Mesenchymal stem cell (in vitro differentiated cells and primary cell): ENCODE data around the gene BAZ2A.
A peak's percentile ranks its signal among the peaks of the same experiment; 100 is the strongest.

Experiments
- DNase-seq: peaks from one replicate; pipeline ENCODE4 v3.0.0-alpha.2; 2013
- H2AFZ ChIP-seq: one replicate; pipeline ENCODE4 v1.6.1; 2013; ENCODE audit warnings: low read depth, mild to moderate bottlenecking, control low read depth, inconsistent platforms, low read length, moderate library complexity
- H2AK5ac ChIP-seq: 2 replicates; pipeline ENCODE4 v1.6.1; 2013; ENCODE audit warnings: low read length, moderate library complexity, mild to moderate bottlenecking, inconsistent platforms; ENCODE audit not compliant: severe bottlenecking
- H2BK120ac ChIP-seq: one replicate; pipeline ENCODE4 v1.6.1; 2013; ENCODE audit warnings: low read depth, mild to moderate bottlenecking, inconsistent platforms, low read length, moderate library complexity
- H2BK12ac ChIP-seq, 2 experiments: one replicate each; pipeline ENCODE4 v1.6.1; 2013; ENCODE audit warnings: inconsistent platforms in 2 of 2, low read length in 2 of 2, mild to moderate bottlenecking in 2 of 2, moderate library complexity in 2 of 2, control low read depth in 1 of 2
- H2BK15ac ChIP-seq: one replicate; pipeline ENCODE4 v1.6.1; 2013; ENCODE audit warnings: mild to moderate bottlenecking, low read depth, inconsistent platforms; ENCODE audit not compliant: poor library complexity, severe bottlenecking
- H2BK5ac ChIP-seq: 2 replicates; pipeline ENCODE4 v1.6.1; 2013; ENCODE audit warnings: low read depth, mild to moderate bottlenecking, low read length, control low read depth, inconsistent platforms; ENCODE audit not compliant: poor library complexity, severe bottlenecking
- H3K14ac ChIP-seq, 2 experiments: one replicate each; pipeline ENCODE4 v1.6.1; 2013; ENCODE audit warnings: inconsistent platforms in 2 of 2, low read length in 2 of 2, control low read depth in 1 of 2, mild to moderate bottlenecking in 1 of 2, moderate library complexity in 1 of 2
- H3K18ac ChIP-seq, 2 experiments: one replicate each; pipeline ENCODE4 v1.6.1; 2013; ENCODE audit warnings: inconsistent platforms in 2 of 2, low read length in 2 of 2, control low read depth in 1 of 2, low read depth in 1 of 2, mild to moderate bottlenecking in 1 of 2
- H3K23ac ChIP-seq, 2 experiments: one replicate each; pipeline ENCODE4 v1.6.1; 2013; ENCODE audit warnings: inconsistent platforms in 2 of 2, low read length in 2 of 2, mild to moderate bottlenecking in 2 of 2, moderate library complexity in 2 of 2, control low read depth in 1 of 2
- H3K27ac ChIP-seq: 2 replicates; pipeline ENCODE4 v1.5.1; 2013; ENCODE audit warnings: mild to moderate bottlenecking, moderate library complexity, low read length, control low read depth, inconsistent platforms; ENCODE audit not compliant: poor library complexity, severe bottlenecking
- H3K27me3 ChIP-seq, 2 experiments: 2 replicates each; pipeline versions ENCODE4 v1.6.1 to v1.7.0; 2013; ENCODE audit warnings: low read length in 2 of 2, mild to moderate bottlenecking in 2 of 2, moderate library complexity in 2 of 2, control low read depth in 1 of 2, inconsistent platforms in 1 of 2; ENCODE audit not compliant: control insufficient read depth in 1 of 2, insufficient read depth in 1 of 2
- H3K36me3 ChIP-seq, 2 experiments: 2 replicates each; pipeline versions ENCODE4 v1.6.1 to v1.7.0; 2013; ENCODE audit warnings: low read length in 2 of 2, control low read depth in 1 of 2, inconsistent platforms in 1 of 2, low read depth in 1 of 2, mild to moderate bottlenecking in 1 of 2; ENCODE audit not compliant: insufficient read depth in 2 of 2, control insufficient read depth in 1 of 2
- H3K4ac ChIP-seq, 2 experiments: one replicate each; pipeline ENCODE4 v1.6.1; 2013; ENCODE audit warnings: inconsistent platforms in 2 of 2, low read length in 2 of 2, mild to moderate bottlenecking in 2 of 2, moderate library complexity in 2 of 2, control low read depth in 1 of 2, low read depth in 1 of 2
- H3K4me1 ChIP-seq: 2 replicates; pipeline ENCODE4 v1.6.1; 2013; ENCODE audit warnings: low read depth, low read length, control low read depth; ENCODE audit not compliant: control insufficient read depth, insufficient read depth
- H3K4me2 ChIP-seq: 2 replicates; pipeline ENCODE4 v1.6.1; 2013; ENCODE audit warnings: low read length, mild to moderate bottlenecking, inconsistent platforms; ENCODE audit not compliant: poor library complexity, severe bottlenecking
- H3K4me3 ChIP-seq, 2 experiments: 2 replicates each; pipeline versions ENCODE4 v1.5.1 to v1.7.0; 2013; ENCODE audit warnings: low read length in 2 of 2, mild to moderate bottlenecking in 2 of 2, control low read depth in 1 of 2, low read depth in 1 of 2; ENCODE audit not compliant: insufficient read depth in 1 of 2
- H3K79me1 ChIP-seq: replicated peaks from 2 replicates; pipeline ENCODE4 v1.6.1; 2013; ENCODE audit warnings: mild to moderate bottlenecking, control low read depth, low read length, inconsistent platforms; ENCODE audit not compliant: poor library complexity, severe bottlenecking
- H3K9ac ChIP-seq: 2 replicates; pipeline ENCODE4 v1.7.0; 2013; ENCODE audit warnings: mild to moderate bottlenecking, low read length, moderate library complexity
- H3K9me3 ChIP-seq: 2 replicates; pipeline ENCODE4 v1.7.0; 2013; ENCODE audit warnings: mild to moderate bottlenecking, low read length; ENCODE audit not compliant: control insufficient read depth
- H4K8ac ChIP-seq: one replicate; pipeline ENCODE4 v1.6.1; 2013; ENCODE audit warnings: inconsistent platforms, mild to moderate bottlenecking, low read length, moderate library complexity
- H4K91ac ChIP-seq: one replicate; pipeline ENCODE4 v1.6.1; 2013; ENCODE audit warnings: mild to moderate bottlenecking, low read length, inconsistent platforms
- WGBS: methylation state at CpG from one replicate; pipeline ENCODE4 v1.1.7; 2013; ENCODE audit warnings: mixed read lengths; 5-methylcytosine and 5-hydroxymethylcytosine counted together

BAZ2A gene

DNA sequence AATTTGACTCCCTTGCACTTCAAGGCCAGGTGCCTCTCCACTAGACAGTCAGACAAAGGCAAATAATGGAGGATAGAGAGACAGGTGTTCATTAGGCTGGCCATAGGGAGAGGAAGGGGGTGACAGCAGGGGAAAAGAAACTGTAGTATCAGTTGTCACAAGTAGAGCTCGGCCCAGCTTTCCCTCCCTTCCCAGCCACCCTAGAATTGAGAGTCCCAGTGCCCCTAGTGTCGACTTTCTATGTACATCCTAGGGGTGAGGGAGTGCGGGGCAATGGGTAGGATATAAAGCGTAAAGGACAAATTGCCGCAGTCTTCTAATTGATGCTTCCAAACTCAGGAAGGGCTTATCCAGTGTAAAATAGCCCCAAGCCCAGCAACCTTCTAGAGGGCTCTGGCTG, 39.0 kb downstream of the BAZ2A start:
- no peak overlapping the region for H3K9ac ChIP-seq
- peaks cover 21% of the 10 kb centered on the region for H3K79me1 ChIP-seq
- H2AK5ac ChIP-seq: no peak overlapping the region
- no peak overlapping the region for H3K14ac ChIP-seq
- peaks cover 38 to 72% of the 10 kb centered on the region in 2 experiments for H3K36me3 ChIP-seq
- no peak overlapping the region for H2AFZ ChIP-seq
- no peaks in the 10 kb centered on the region for H3K27me3 ChIP-seq
- no peak for DNase-seq
- no peak overlapping the region for H3K4me3 ChIP-seq
- no peak overlapping the region for H2BK15ac ChIP-seq
- H2BK5ac ChIP-seq: no peak overlapping the region
- no peak overlapping the region for H4K8ac ChIP-seq
- H3K4me1 ChIP-seq: peaks cover 3% of the 10 kb centered on the region
- H2BK120ac ChIP-seq: no peak overlapping the region
- no peak overlapping the region for H3K27ac ChIP-seq
- H3K18ac ChIP-seq: no peak overlapping the region
- WGBS: 82% methylated on average over 4 of the region's 5 CpGs
- no peak overlapping the region for H4K91ac ChIP-seq
- H3K9me3 ChIP-seq: no peaks in the 10 kb centered on the region
- no peak overlapping the region for H2BK12ac ChIP-seq
- H3K4me2 ChIP-seq: no peak overlapping the region
- no peak overlapping the region for H3K23ac ChIP-seq
- no peak overlapping the region for H3K4ac ChIP-seq

DNA sequence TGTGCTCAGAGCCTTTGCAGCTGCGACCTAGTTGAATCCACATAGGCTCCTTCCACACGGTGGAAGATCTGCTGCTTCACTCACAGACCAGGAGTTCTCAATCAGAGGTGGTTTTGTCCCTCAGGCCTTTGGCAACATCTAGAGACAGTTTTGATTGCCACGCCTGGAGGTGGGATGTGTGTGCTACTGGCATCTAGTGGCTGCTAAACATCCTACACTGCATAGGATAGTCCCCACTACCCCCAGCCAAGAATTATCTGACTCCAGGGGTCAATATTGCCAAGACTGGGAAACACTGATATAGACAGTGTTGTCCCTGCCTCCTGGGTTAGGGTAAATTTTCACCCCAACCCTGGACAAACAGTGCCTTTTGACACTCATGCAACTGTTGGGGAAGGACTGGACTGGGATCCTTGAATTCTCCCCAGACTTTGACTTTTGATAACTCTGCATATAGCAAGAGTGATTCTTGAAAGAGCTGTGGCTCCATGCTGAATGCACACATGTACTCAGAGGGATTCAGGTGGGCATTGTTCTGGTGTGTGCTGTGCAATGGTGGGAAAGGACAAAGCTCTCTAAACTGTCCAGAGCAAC, 39.8 kb downstream of the BAZ2A start:
- no peaks in the 10 kb centered on the region for H3K27me3 ChIP-seq
- WGBS: 69% methylated on average over 2 of the region's 3 CpGs
- no peak overlapping the region for H3K23ac ChIP-seq
- H2BK5ac ChIP-seq: no peak overlapping the region
- H3K79me1 ChIP-seq: peaks cover 19% of the 10 kb centered on the region
- no peak overlapping the region for H4K91ac ChIP-seq
- H4K8ac ChIP-seq: no peak overlapping the region
- no peak overlapping the region for H3K4me2 ChIP-seq
- no peaks in the 10 kb centered on the region for H3K9me3 ChIP-seq
- no peak overlapping the region for H3K9ac ChIP-seq
- no peak overlapping the region for H3K18ac ChIP-seq
- H2BK15ac ChIP-seq: no peak overlapping the region
- H2AFZ ChIP-seq: no peak overlapping the region
- H3K14ac ChIP-seq: no peak overlapping the region
- H3K36me3 ChIP-seq: peaks cover 34 to 64% of the 10 kb centered on the region in 2 experiments
- H3K27ac ChIP-seq: no peak overlapping the region
- H2AK5ac ChIP-seq: no peak overlapping the region
- DNase-seq: peak; percentile 26
- H2BK12ac ChIP-seq: no peak overlapping the region
- no peak overlapping the region for H3K4ac ChIP-seq
- no peak overlapping the region for H2BK120ac ChIP-seq
- peaks cover 3% of the 10 kb centered on the region for H3K4me1 ChIP-seq
- H3K4me3 ChIP-seq: no peak overlapping the region

DNA sequence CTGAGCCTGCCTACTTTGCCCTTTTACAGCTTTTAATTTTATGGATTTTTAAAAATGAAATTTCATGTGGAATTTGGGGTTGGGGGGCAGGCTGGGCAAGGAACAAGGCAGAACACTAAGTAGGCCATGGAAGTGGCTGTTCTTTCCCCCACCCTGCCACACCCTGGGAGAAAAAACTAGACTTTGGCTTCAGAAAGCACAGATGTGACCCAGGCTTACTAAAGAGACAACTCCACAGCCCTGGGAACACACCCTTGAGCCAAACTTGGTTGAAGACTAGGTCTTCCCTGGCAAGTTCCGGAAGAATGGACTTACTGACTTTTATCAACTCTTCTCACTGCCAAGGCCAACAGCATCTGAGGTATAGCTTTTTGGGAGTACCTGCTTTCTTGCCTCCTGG, 40.3 kb downstream of the BAZ2A start:
- no peak overlapping the region for H2BK120ac ChIP-seq
- no peak overlapping the region for H2BK12ac ChIP-seq
- no peaks in the 10 kb centered on the region for H3K9me3 ChIP-seq
- no peak overlapping the region for H2AFZ ChIP-seq
- H3K27me3 ChIP-seq: no peaks in the 10 kb centered on the region
- DNase-seq: no peak
- peaks cover 35 to 59% of the 10 kb centered on the region in 2 experiments for H3K36me3 ChIP-seq
- H3K23ac ChIP-seq: no peak overlapping the region
- peak overlapping the region; percentile 4 for H4K8ac ChIP-seq
- no peak overlapping the region for H3K14ac ChIP-seq
- H2BK15ac ChIP-seq: no peak overlapping the region
- 100% methylated on average over 1 of the region's 1 CpG for WGBS
- no peak overlapping the region for H2BK5ac ChIP-seq
- no peak overlapping the region for H4K91ac ChIP-seq
- no peak overlapping the region for H2AK5ac ChIP-seq
- H3K4me2 ChIP-seq: no peak overlapping the region
- peaks cover 19% of the 10 kb centered on the region for H3K79me1 ChIP-seq
- H3K9ac ChIP-seq: no peak overlapping the region
- peaks cover 3% of the 10 kb centered on the region for H3K4me1 ChIP-seq
- H3K18ac ChIP-seq: no peak overlapping the region
- no peak overlapping the region for H3K4me3 ChIP-seq
- H3K27ac ChIP-seq: no peak overlapping the region
- H3K4ac ChIP-seq: no peak overlapping the region

DNA sequence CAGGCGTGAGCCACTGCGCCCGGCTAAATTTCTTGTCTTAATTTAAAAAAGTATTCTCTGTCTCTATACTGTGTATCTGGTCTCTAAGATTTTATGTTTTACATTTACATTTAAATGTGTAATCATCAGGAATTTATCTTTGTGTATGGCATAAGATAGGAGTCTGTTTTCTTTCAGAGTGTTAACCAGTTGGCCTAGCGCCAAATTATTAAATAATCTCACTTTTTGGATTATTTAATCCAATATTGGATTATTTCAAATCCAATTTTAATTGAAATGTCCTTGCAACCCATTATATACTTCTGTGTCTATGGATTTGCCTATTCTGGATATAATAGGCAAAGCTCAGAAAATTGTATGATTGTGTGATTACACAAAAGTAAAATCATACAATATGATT, 45.0 kb downstream of the BAZ2A start:
- WGBS: no CpG with 5 or more reads among the region's 4 CpGs
- Histone ChIP-seq H3K14ac (no peak overlapping the region), H2BK120ac (no peak overlapping the region), H3K27me3 (no peaks in the 10 kb centered on the region), H2BK15ac (no peak overlapping the region), H3K23ac (no peak overlapping the region), H3K4me3 (no peak overlapping the region), H4K8ac (no peak overlapping the region), H3K9me3 (no peaks in the 10 kb centered on the region), H3K4me2 (no peak overlapping the region), H2BK12ac (no peak overlapping the region), H2AFZ (no peak overlapping the region), H3K4ac (no peak overlapping the region), H3K36me3 (peaks cover 51 to 58% of the 10 kb centered on the region in 2 experiments), H3K4me1 (no peaks in the 10 kb centered on the region), H3K18ac (no peak overlapping the region), H4K91ac (no peak overlapping the region), H2AK5ac (no peak overlapping the region), H2BK5ac (no peak overlapping the region), H3K27ac (no peak overlapping the region), H3K79me1 (peaks cover 18% of the 10 kb centered on the region), H3K9ac (no peak overlapping the region)
- no peak for DNase-seq
